Aorta (tissue), 5 donors: ENCODE data around the gene GPER1. TPM values are rescaled to one million over a fixed set of nuclear protein-coding genes. Genes with fewer than 3 reads are reported as not detected.

Source experiments
- ATAC-seq: fragments of 200-7000 bp; cut with Tn5 transposase; one replicate; pipeline ENCODE4 v1.9.1; 2022; ENCODE audit warnings: moderate library complexity; ENCODE audit not compliant: low FRiP score
- DNase-seq, 2 donors: peaks; one replicate each; pipeline ENCODE4 v3.0.0-alpha.2; 2020
- H3K27ac ChIP-seq, 2 donors: one replicate each; pipeline ENCODE4 v1.5.1; 2013; ENCODE audit warnings: low read length in 2 of 2, mild to moderate bottlenecking in 2 of 2, moderate library complexity in 2 of 2, control low read depth in 1 of 2, inconsistent platforms in 1 of 2, low read depth in 1 of 2
- H3K27me3 ChIP-seq, 2 donors: one replicate each; pipeline ENCODE4 v1.6.1; 2013; ENCODE audit warnings: control low read depth in 1 of 2, low read length in 1 of 2, mild to moderate bottlenecking in 1 of 2, moderate library complexity in 1 of 2; ENCODE audit not compliant: insufficient read depth in 2 of 2, control insufficient read depth in 1 of 2
- H3K36me3 ChIP-seq, 2 donors: one replicate each; pipeline ENCODE4 v1.6.1; 2013; ENCODE audit warnings: control low read depth in 1 of 2, low read length in 1 of 2, mild to moderate bottlenecking in 1 of 2; ENCODE audit not compliant: insufficient read depth in 2 of 2, control insufficient read depth in 1 of 2
- H3K4me1 ChIP-seq, 2 donors: one replicate each; pipeline ENCODE4 v1.6.1; 2013; ENCODE audit warnings: low read length in 2 of 2, control low read depth in 1 of 2, mild to moderate bottlenecking in 1 of 2, moderate library complexity in 1 of 2; ENCODE audit not compliant: insufficient read depth in 2 of 2, control insufficient read depth in 1 of 2
- H3K4me3 ChIP-seq, 2 donors: one replicate each; pipeline ENCODE4 v1.5.1; 2013; ENCODE audit warnings: low read length in 2 of 2, control low read depth in 1 of 2, mild to moderate bottlenecking in 1 of 2
- H3K9me3 ChIP-seq: one replicate; pipeline ENCODE4 v1.6.1; 2013; ENCODE audit warnings: mild to moderate bottlenecking, low read length; ENCODE audit not compliant: control insufficient read depth
- WGBS, 2 donors: extraction: QIAGEN DNeasy Blood & Tissue Kit; methylation state at CpG; one replicate each; pipeline ENCODE4 v1.1.7; 2013; 5-methylcytosine and 5-hydroxymethylcytosine counted together
- intact Hi-C, 2 donors: fragments of 100-400 bp; cut with DNase I; formaldehyde crosslinking; loops; one replicate each; pipeline versions ENCODE4 v1.14.2 to v1.15.0; 2022
- polyA plus RNA-seq, 2 donors: library from polyadenylated mRNA; stranded (reverse); fragments of 200-250 nt; gene quantifications; one replicate each; pipeline ENCODE4 v1.2.3, GENCODE V29; 2013
- total RNA-seq, 2 donors: library from RNA; stranded (reverse); fragmentation: NEBNext Ultra II Directional; extraction: Animal tissue kit (Norgen Biotek cat#: 25700); gene quantifications; one replicate each; pipeline ENCODE4 v1.2.1, GENCODE V29; 2021
- donor health status: healthy with polysubstance abuse.
- donor health status: Bipolar disorder and iron deficiency.
- donor health status: DM: no; HTN: no; CAD: no.
- donor health status: DM: no; HTN: no; CAD: no.
- donor health status: DM: yes; HTN: yes; CAD: no.

The GPER1 gene
- total and polyA plus RNA-seq, 4 donors, result 2.8 to 11.2 (median 4.8) TPM

DNA sequence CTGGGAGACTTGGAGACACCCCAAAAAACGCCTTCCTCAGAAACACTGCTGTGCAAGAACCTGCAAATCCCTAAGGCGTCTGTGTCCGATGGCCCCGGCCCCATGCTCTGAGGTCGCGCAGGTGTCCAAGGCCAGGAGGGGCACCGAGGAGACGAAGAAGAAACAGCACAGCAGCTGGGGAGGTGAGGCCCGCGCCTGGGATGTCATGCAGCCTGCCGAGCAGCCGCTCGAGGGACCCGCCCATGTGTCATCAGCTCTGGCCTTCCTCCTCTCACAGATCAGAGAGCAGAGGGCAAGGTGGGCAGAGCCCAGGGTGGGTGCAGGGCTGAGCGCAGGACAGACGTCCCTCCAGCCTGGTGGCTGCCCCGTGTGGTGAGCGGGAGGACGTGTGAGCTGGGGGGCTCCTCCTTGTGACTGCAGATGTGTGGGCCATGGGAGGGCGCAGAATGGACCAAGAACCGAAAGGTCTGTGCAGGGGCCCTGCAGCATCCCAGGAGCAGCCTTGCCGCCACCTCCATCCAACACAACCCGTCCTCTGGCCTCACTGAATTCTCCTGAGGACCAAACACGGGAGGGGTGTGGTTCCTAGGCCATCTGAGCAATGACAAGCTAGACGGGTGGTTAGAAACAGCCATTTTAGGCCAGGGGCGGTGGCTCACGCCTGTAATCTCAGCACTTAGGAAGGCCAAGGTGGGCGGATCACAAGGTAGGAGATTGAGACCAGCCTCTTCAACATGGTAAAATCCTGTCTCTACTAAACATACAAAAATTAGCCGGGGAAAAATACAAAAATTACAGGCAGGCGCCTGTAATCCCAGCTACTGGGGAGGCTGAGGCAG, 13.1 kb upstream of the GPER1 start:
- WGBS, 2 donors, result 93 to 95% methylated on average over 30 of the region's 30 CpGs
- no peaks in the 10 kb centered on the region for H3K9me3 ChIP-seq
- no peaks in the 10 kb centered on the region for H3K27me3 ChIP-seq
- DNase-seq (no peak), ATAC-seq (no peak)
- intact Hi-C loops, result no loop called here
- H3K36me3 ChIP-seq, result no peaks in the 10 kb centered on the region
- no peak overlapping the region for H3K27ac ChIP-seq
- H3K4me3 ChIP-seq, result no peak overlapping the region
- H3K4me1 ChIP-seq, result no peaks in the 10 kb centered on the region

GRCh38 chr7:1076184-1077072, 11.5 kb upstream of the GPER1 start:
- WGBS, 2 donors, result 14 to 18% methylated on average over 27 of the region's 27 CpGs

GRCh38 chr7:1078519-1078918, 9.4 kb upstream of the GPER1 start:
- H3K9me3 ChIP-seq, result no peaks in the 10 kb centered on the region
- no peaks in the 10 kb centered on the region for H3K4me1 ChIP-seq
- ATAC-seq, result no peak
- H3K27me3 ChIP-seq, result no peaks in the 10 kb centered on the region
- no peak overlapping the region for H3K4me3 ChIP-seq
- H3K27ac ChIP-seq, result no peak overlapping the region
- intact Hi-C loops, result no loop called here
- DNase-seq, result no peak
- 93 to 94% methylated on average over 10 to 11 of the region's 11 CpGs for WGBS, 2 donors
- no peaks in the 10 kb centered on the region for H3K36me3 ChIP-seq

More at GRCh38 chr7:1076184-1077072, 11.5 kb upstream of the GPER1 start:
- H3K27ac ChIP-seq, result no peak overlapping the region
- H3K4me1 ChIP-seq, result no peaks in the 10 kb centered on the region
- H3K9me3 ChIP-seq, result no peaks in the 10 kb centered on the region
- no peaks in the 10 kb centered on the region for H3K36me3 ChIP-seq
- DNase-seq (peak in 1 of 2 donors; percentile 77), ATAC-seq (peak; percentile 70)
- intact Hi-C loops, result no loop called here
- no peak overlapping the region for H3K4me3 ChIP-seq
- no peaks in the 10 kb centered on the region for H3K27me3 ChIP-seq

- no peaks in the 10 kb centered on the region for H3K9me3 ChIP-seq
These were observed 8.9 kb upstream of the GPER1 start for GRCh38 chr7:1078985-1079384.

DNA sequence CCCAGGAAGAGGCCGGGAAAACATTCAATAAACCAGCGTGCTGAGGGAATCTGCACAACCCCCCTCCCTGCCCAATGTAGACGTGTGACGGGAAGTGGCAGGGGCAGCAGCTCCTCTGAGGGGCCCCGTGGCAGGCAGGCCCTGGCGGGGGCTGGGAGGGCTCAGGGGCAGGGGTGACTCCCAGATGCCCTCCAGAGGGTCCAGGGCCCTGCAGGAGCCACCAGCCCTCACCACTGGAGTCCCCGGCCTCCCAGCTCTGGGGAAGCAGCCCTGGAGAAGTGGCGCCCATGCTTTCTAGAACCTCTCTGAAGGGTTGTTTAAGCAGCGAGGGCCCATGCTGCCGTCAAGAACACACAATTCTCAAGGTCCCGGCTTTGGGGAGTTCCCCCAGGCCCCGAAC, 8.4 kb upstream of the GPER1 start:
- ATAC-seq (no peak), DNase-seq (no peak)
- intact Hi-C loops, result no loop called here
- Histone ChIP-seq H3K27ac (no peak overlapping the region), H3K4me1 (no peaks in the 10 kb centered on the region), H3K27me3 (no peaks in the 10 kb centered on the region), H3K9me3 (no peaks in the 10 kb centered on the region), H3K36me3 (no peaks in the 10 kb centered on the region), H3K4me3 (no peak overlapping the region)
- 89 to 94% methylated on average over 12 of the region's 12 CpGs for whole genome bisulfite sequencing, 2 donors

More at GRCh38 chr7:1078985-1079384, 8.9 kb upstream of the GPER1 start:
- no peak overlapping the region for H3K4me3 ChIP-seq
- WGBS, 2 donors, result 94 to 95% methylated on average over 15 of the region's 15 CpGs
- DNase-seq, result no peak
- intact Hi-C loops, result no loop called here
- H3K36me3 ChIP-seq, result no peaks in the 10 kb centered on the region
- no peaks in the 10 kb centered on the region for H3K4me1 ChIP-seq
- no peak for ATAC-seq
- H3K27me3 ChIP-seq, result no peaks in the 10 kb centered on the region
- no peak overlapping the region for H3K27ac ChIP-seq

DNA sequence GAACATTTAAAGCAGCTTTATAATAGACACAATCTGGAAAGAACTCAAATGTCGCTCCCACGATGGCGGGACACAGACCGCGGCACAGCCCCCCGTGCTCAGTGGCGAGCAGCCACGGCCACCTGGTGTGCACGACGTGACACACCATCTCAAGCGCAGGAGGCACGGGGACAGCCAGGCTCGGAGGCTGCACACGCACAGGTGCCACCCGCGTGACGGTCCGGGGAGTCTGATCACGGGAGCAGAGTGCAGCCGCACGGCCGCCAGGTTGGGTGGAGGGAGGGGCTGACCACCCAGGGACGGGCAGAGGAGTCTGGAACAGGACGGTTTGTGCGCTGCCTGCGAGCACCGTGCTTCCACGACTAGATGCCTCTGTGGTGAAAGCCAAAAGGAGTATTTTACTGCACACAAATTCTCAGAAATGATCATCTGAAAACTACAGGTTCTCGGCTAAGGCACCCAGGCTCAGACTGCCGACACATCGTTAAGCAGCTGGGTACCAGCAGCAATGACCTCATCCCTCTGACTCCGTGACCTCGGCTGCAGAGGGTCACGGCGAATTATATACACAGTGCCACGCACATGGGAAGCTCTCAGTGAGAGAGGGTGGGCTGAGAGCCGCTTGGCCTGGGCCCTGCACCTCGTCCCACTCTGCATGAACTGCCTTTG, 7.5 kb upstream of the GPER1 start:
- H3K4me1 ChIP-seq, result no peaks in the 10 kb centered on the region
- DNase-seq, result no peak
- ATAC-seq, result no peak
- H3K36me3 ChIP-seq, result no peaks in the 10 kb centered on the region
- no peak overlapping the region for H3K27ac ChIP-seq
- no peaks in the 10 kb centered on the region for H3K9me3 ChIP-seq
- no peaks in the 10 kb centered on the region for H3K27me3 ChIP-seq
- intact Hi-C loops, result no loop called here
- 92 to 93% methylated on average over 38 of the region's 38 CpGs for WGBS, 2 donors
- H3K4me3 ChIP-seq, result no peak overlapping the region

DNA sequence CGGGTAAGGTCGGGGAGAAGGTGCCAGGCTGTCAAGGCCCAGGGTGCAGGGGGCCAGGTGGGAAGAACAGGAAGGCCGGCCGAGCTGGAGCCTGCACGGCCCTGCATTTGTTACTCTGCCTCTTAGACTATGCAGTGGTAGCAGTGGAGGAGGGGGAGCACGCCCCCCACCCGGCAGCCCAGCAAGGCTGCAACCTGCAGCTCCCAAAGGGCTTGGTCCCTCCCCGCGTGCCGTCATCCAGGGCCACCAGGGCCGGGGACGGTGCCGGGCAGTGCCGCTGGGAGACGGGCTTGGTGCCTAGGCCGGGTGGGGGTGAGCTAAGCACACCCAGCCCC, 7.0 kb upstream of the GPER1 start:
- Histone ChIP-seq H3K27me3 (no peaks in the 10 kb centered on the region), H3K4me3 (no peak overlapping the region), H3K4me1 (no peaks in the 10 kb centered on the region), H3K9me3 (no peaks in the 10 kb centered on the region), H3K27ac (no peak overlapping the region), H3K36me3 (no peaks in the 10 kb centered on the region)
- intact Hi-C loops, result no loop called here
- WGBS, 2 donors, result 93 to 98% methylated on average over 14 to 16 of the region's 16 CpGs
- DNase-seq (no peak), ATAC-seq (no peak)

- H3K36me3 ChIP-seq, result no peaks in the 10 kb centered on the region
- DNase-seq, result no peak
- H3K27ac ChIP-seq, result no peak overlapping the region
- no peaks in the 10 kb centered on the region for H3K4me1 ChIP-seq
- no peaks in the 10 kb centered on the region for H3K9me3 ChIP-seq
- 90 to 92% methylated on average over 18 to 20 of the region's 20 CpGs for WGBS, 2 donors
- H3K27me3 ChIP-seq, result no peaks in the 10 kb centered on the region
- H3K4me3 ChIP-seq, result no peak overlapping the region
- intact Hi-C loops, result no loop called here
- ATAC-seq, result no peak
These were observed 6.6 kb upstream of the GPER1 start for GRCh38 chr7:1081336-1081735.
